HG03095 (cell line): Measurements from ENCODE around the gene SHISA6.

Source experiments
- ATAC-seq: cut with Tn5 transposase; IDR thresholded peaks from one replicate; pipeline ENCODE4 v1.9.1; 2021; ENCODE audit warnings: moderate library complexity; ENCODE audit not compliant: unreplicated experiment

The SHISA6 gene

DNA sequence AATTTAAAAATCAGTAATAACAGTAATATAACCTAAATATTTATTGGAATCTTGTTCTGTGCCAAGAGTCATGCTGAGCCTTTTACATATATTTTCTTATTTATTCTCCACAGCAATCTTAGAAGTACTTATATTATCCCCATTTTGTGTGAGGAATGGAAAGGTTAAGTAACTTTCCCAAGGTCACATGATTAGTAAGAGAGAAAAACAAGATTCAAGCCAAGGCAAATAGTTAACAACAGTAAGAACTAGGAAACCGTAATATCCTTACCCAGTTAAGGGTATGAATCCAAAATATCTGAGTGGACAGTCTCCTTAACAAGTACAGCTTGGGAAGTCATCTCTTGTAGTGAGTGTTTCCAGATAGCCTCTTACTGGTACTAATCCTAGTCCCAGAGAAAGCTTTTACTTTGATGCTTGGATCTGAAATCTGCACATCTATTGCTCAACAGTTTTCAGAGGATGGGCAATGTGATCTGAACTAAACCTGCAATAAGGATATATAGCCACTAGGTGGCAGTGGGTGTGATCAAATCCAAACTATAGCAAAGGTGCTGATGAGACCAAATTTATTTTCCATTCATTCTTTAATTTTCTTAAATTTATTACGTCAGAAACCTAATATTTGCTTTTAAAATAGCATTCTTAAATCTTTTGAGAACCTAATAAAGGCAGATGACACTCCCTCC is 23.3 kb downstream of the SHISA6 start:
- ATAC-seq, result no peak

DNA sequence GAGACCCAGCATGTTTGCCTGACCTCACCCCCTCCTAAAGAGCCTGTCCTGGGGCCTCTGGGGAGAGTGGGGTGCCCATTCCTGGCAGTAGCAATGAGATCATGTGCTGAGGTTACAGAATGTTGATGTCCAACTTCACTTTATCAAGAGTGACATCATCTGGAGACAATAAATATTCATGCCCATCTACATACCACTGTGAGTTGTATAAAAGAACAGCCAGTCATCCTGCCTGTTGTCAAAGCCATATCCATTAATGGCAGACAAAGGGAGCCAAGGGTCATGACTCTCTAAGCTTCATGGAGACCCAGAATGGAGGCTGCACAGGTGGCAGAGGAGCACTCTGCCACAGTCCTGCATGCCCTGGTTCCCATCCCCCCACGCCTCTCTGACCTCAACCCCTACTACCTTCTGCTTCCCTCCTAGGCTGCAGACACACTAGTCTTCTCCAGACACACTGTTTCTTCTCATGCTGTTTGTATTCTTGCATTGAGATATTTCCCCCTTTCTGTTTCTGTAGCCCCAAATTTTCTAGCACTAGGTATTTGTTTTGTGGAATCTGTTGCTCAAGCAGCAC is 27.1 kb downstream of the SHISA6 start:
- no peak for ATAC-seq

DNA sequence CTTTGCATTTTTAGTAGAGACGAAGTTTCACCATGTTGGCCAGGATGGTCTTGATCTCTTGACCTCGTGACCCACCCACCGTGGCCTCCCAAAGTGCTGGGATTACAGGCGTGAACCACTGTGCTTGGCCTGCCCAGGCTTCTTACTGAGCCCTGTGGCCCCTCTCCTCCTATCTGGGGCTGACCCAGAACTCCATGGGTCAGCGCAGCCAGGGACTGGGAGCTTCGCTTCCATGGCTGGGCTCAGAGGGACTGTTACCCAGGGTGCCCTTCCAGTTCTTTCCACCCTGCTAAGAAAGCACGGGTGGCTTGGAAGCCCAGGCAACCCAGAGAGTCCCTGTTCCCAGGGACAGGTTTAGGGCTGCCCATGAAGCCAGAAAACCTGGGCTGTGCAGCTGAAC is 28.2 kb downstream of the SHISA6 start:
- no peak for ATAC-seq

DNA sequence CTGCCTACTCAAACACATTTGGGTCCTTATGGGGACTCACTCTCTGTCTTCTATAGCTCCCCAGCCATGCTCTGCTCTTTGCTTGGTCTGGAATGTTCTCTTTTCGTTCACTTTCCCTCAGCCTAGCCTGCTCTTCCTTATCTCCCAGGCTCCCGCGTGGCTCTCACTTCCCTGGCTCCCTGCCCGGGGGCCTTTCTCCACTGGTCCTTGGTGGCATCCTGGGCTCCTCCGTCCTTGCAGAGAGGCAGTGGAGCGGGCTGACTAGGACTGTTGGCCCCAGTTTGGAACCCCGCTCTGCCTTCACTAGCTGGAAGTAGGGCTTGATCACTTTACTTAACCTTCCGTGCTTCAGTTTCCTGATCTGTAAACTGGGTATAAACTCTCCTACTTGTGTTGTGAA is 31.2 kb downstream of the SHISA6 start:
- ATAC-seq, result no peak

GRCh38 chr17:11273596-11273995 is 32.6 kb downstream of the SHISA6 start:
- ATAC-seq, result no peak

- no peak for ATAC-seq
These were observed 33.1 kb downstream of the SHISA6 start for GRCh38 chr17:11274106-11274505.

DNA sequence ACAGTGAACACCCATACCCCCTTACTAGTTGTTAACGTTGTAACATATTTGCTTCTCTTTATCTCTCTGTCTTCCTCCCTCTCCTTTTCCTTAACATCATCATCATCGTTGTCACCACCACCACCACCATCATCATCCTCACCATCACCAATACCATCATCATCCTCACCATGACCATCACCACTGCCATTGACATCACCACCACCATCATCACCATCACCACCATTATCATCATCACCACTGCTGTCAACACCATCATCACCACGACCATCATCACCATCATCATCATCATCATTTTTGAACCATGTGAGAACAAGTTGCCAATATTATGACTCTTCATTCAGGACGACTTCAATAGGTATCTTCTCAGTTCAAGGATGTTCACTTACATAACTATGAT is 35.5 kb downstream of the SHISA6 start:
- ATAC-seq, result no peak

- no peak for ATAC-seq
These were observed 37.4 kb downstream of the SHISA6 start for GRCh38 chr17:11278186-11278991.

DNA sequence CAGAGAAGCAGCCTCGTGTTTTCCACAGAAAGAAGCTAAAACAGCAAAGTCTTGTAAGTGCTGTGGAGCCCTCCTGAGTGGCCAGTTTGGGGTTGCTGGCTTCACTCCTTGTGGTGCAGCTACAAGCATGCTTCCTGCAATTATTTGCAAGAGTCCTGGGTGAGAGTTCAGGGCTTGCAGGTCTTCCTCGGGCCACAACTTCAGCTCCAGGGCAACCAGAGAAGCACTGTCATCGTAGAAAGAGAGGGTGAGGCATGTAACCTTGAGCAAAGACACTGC is 37.9 kb downstream of the SHISA6 start:
- ATAC-seq, result no peak

DNA sequence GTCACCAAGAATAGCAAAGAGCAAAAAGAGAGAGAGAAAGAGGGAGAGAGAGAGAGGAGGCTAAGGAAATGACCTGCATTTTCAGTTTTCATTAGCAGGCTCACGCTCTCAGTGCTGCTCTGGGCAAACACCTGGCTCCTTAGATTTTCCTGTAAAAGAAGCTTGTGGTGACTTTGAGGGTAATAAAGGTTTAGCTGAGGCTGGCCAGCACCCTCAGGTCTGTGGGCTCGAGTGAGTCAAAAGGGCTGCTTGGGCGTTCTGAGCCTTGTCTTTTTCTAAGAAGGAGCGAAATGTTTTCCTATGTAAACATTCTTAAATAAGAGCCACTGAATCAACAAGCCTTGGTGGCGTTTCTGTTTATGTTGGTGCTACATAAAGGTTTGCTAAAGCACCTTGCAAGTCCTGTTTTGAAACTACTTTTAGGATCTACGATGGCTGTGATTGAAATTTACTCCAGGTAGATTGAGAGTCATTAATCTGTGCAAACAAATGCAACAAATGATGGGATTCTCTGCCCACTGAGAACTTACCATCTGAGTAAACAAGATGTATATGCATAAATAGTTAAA is 38.8 kb downstream of the SHISA6 start:
- no peak for ATAC-seq

DNA sequence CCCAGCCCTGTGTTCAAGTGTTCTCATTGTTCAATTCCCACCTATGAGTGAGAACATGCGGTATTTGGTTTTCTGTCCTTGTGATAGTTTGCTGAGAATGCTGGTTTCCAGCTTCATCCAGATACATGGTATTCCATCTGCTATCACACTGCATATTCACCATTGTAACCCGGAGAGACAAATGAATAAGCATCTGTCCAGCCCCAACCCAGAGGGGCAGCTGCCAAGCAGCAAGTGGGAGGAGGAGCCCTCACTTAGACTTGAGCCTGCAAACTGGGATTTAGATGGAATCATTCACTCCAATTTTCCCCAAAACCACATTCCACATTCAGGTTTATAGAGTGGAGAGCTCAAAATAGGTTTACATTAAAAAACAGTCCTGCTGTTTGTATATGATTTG is 41.6 kb downstream of the SHISA6 start:
- ATAC-seq, result no peak

DNA sequence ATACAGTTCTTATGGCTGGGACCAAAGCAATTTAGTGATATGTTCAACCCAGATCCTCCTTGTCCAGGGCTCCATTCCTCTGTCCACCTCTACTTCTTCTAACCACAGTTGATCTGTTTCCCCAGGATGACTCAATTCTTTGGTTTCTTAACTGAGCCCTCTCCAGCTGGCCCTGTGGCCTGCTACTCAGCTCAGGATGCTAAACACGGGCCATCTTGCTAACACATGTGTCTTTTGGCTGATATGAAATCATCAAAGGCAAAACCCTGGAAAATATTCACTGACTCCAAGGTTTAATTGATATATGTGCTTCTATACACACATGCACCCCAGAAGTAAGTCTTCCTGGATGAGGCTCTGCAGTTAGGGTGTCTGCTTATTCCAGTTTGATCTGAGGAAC is 43.8 kb downstream of the SHISA6 start:
- no peak for ATAC-seq

GRCh38 chr17:11285946-11286345 is 44.9 kb downstream of the SHISA6 start:
- ATAC-seq, result no peak

DNA sequence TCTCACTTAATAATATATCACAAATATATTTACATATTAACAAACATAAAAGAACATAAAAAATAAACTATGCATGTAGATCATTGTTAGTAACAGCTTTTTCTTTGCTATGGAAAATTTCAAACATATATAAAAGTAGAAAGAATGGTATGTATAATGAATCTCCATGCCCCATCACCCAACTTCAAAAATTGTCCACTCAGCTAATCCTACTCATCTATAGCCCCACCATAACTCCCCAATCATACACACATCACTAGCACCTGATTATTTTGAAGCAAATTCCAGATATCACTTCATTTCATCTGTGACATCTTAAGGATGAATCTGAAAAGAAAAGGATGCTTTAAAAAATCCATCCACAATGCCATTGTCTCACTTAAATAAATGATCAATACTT is 46.8 kb downstream of the SHISA6 start:
- no peak for ATAC-seq

DNA sequence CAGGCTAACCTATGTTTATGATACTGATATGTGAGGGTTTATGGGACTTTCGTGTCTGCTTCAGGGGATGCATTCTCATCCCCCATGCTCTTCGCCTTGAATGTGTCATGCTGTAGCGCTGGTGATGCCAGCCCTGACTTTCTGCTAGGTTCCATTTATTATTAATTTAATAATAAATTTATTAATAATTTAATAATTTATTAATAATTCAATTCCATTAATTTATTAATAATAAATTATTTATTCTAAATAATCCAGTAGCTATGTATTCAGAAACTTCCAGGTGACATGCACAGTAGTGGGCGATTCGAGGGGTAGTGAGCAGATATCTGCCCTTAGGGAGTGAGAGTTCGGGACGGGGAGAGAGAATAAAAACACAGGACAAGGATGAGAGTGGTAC is 49.8 kb downstream of the SHISA6 start:
- ATAC-seq, result no peak

- no peak for ATAC-seq
These were observed 51.5 kb downstream of the SHISA6 start for GRCh38 chr17:11292491-11292890.

DNA sequence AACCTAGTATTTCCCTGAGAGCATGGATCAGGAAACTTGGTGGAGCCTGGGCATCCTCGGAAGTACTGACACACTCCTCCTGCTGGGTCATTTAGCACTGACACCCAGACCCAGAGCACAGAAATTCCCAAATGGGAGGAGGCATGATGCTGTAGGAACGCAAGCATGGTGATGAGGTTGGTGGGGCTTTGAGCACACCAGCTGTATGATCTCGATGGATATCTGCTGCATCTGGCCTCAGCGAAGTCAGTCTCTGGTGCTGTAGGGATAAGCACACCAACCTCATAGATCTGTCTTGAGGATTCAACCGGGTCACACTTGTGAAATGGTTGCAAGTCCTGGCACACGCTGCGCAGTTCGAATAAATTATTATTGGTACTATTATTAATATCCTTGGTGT is 52.5 kb downstream of the SHISA6 start:
- no peak for ATAC-seq

- no peak for ATAC-seq
These were observed 53.8 kb downstream of the SHISA6 start for GRCh38 chr17:11294826-11295225.

GRCh38 chr17:11296994-11297393 is 56.0 kb downstream of the SHISA6 start:
- ATAC-seq, result no peak

DNA sequence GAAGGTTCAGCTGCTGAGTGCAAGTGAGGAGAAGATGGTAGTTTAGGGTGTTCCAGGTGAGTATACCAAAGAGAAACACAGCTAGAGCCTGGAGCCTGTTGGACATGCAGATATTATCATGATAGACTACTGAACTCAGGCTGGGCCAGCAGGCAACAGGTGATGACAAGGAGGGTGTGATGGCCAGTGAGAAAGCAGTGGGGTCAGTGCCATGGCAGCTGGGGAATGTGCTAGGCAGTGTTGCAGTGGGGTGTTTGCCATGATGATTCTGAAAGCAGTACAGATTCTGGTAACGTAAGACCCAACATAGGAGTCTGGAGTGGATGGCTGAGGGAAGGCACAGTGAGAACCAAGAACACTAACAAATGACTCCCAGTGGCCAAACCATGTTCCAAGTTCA is 57.4 kb downstream of the SHISA6 start:
- ATAC-seq, result no peak

GRCh38 chr17:11300201-11300600 is 59.2 kb downstream of the SHISA6 start:
- no peak for ATAC-seq

- no peak for ATAC-seq
These were observed 59.7 kb downstream of the SHISA6 start for GRCh38 chr17:11300738-11301137.
